Spleen (tissue), 11 donors: ENCODE results near the gene ZNF276. TPM values are rescaled to one million over a fixed set of nuclear protein-coding genes. Genes with fewer than 3 reads are reported as not detected.
"Not testable (repeated sequence)": the region's sequence is repeated elsewhere in the genome, so short reads cannot be mapped to it uniquely, and the experiment has no call there.

Experiments used
- DNase-seq: peaks from one replicate; pipeline ENCODE4 v3.0.0-alpha.2; 2020
- H3K27ac ChIP-seq, 8 donors: fragments of 200-600 bp; sonication (generic) in 7 of 8; 1 replicate in 4 of 8; 2 replicates in 4 of 8; pipeline versions ENCODE4 v1.5.0 to v1.8.0; 2016 to 2021; ENCODE audit warnings: inconsistent platforms in 4 of 8, mild to moderate bottlenecking in 4 of 8, moderate library complexity in 1 of 8
- H3K27me3 ChIP-seq, 7 donors: fragments of 200-600 bp; sonication (generic) in 6 of 7; replicated peaks in 1 of 7; 1 replicate in 4 of 7; 2 replicates in 3 of 7; pipeline versions ENCODE4 v1.5.0 to v1.8.0; 2016 to 2021; ENCODE audit warnings: inconsistent platforms in 3 of 7, mild to moderate bottlenecking in 1 of 7
- H3K36me3 ChIP-seq, 6 donors: fragments of 200-600 bp; sonication (generic) in 5 of 6; 1 replicate in 4 of 6; 2 replicates in 2 of 6; pipeline versions ENCODE4 v1.5.0 to v1.8.0; 2016 to 2021; ENCODE audit warnings: inconsistent platforms in 2 of 6
- H3K4me1 ChIP-seq, 6 donors: fragments of 200-600 bp; sonication (generic) in 5 of 6; 1 replicate in 3 of 6; 2 replicates in 3 of 6; pipeline versions ENCODE4 v1.5.0 to v1.8.0; 2016 to 2021; ENCODE audit warnings: inconsistent platforms in 3 of 6
- H3K4me3 ChIP-seq, 8 donors: fragments of 200-600 bp; sonication (generic) in 7 of 8; 1 replicate in 4 of 8; 2 replicates in 4 of 8; pipeline versions ENCODE4 v1.5.0 to v1.8.0; 2016 to 2021; ENCODE audit warnings: inconsistent platforms in 4 of 8, mild to moderate bottlenecking in 4 of 8, moderate library complexity in 2 of 8
- H3K9me3 ChIP-seq, 8 donors: fragments of 200-600 bp; sonication (generic) in 7 of 8; 1 replicate in 4 of 8; 2 replicates in 4 of 8; pipeline versions ENCODE4 v1.5.0 to v1.8.0; 2016 to 2021; ENCODE audit warnings: inconsistent platforms in 4 of 8
- POLR2A ChIP-seq, 3 donors: fragments of 450-650 bp; IDR thresholded peaks; one replicate each; pipeline ENCODE4 v1.5.1; 2017; ENCODE audit warnings: antibody characterized with exemption in 3 of 3, mild to moderate bottlenecking in 1 of 3
- POLR2AphosphoS5 ChIP-seq, 3 donors: sonication (generic); formaldehyde crosslinking; IDR thresholded peaks; one replicate each; pipeline ENCODE4 v1.5.1; 2017; ENCODE audit warnings: antibody characterized with exemption in 3 of 3
- WGBS, 5 donors: extraction: QIAGEN DNeasy Blood & Tissue Kit in 3 of 5; methylation state at CpG; one replicate each; pipeline versions ENCODE4 v1.1.5 to v1.1.7; 2013 to 2018; 5-methylcytosine and 5-hydroxymethylcytosine counted together
- intact Hi-C: fragments of 100-400 bp; cut with DNase I; formaldehyde crosslinking; loops from one replicate; pipeline ENCODE4 v1.15.0; 2023; ENCODE audit warnings: low total_unique reads
- polyA plus RNA-seq, 3 donors: library from polyadenylated mRNA; stranded (reverse); fragments of 200-250 nt; gene quantifications; one replicate each; pipeline ENCODE4 v1.2.1, GENCODE V29; 2013
- total RNA-seq, 7 donors: library from RNA; depleted of rRNA in 3 of 7; stranded (reverse); fragments of >200 nt in 3 of 7; fragmentation: NEBNext Ultra II Directional in 4 of 7; extraction: Animal tissue kit (Norgen Biotek cat#: 25700) in 4 of 7; gene quantifications; one replicate each; pipeline versions ENCODE4 v1.1.0 to v1.2.1, GENCODE V29; 2016 to 2021
- TF ChIP-seq, protein P1 (sequence below), 11 experiments: fragments of 200-600 bp in 7 of 11; fragments of 450-650 bp in 4 of 11; sonication (generic) in 4 of 11; IDR thresholded peaks in 8 of 11; conservative IDR thresholded peaks in 3 of 11; 1 replicate in 7 of 11; 2 replicates in 4 of 11; pipeline versions ENCODE4 v1.4.0 to v1.8.0; 2016 to 2021; ENCODE audit warnings: antibody characterized with exemption in 11 of 11, inconsistent platforms in 4 of 11, mild to moderate bottlenecking in 1 of 11
- donor health status: healthy with polysubstance abuse.
- donor health status: DM: no; HTN: no; CAD: no; lungs with moderate emphysema.
- donor health status: DM: no; HTN: no; CAD: no.
- donor health status: Bipolar disorder and iron deficiency.
- donor health status: healthy.
- donor health status: DM: no; HTN: no; CAD: no.
- donor health status: DM: yes; HTN: yes; CAD: no.

The ZNF276 gene
- total and polyA plus RNA-seq, 10 donors: 28.9 to 83.7 (median 62.7) TPM

DNA sequence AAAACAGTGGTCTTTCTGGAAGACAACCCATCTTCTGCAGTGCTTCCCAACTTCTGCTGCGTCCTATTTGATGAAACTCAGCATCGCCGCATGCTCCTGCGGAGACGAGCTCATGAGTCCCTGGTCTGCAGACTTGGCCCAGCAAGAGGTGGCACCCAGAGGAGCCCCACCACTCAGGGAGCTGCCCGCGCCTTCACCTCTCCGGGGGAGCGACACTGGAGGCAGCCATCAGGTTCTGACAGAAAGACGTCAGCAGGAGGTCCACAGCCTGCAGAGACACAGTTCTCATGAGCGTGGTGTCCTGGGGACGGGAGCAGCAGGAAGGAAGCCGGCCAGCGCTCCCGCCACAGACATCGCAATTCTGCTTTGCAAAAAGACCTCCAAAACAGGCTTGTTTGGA, 49.0 kb downstream of the ZNF276 start:
- H3K9me3 ChIP-seq: no peaks in the 10 kb centered on the region
- H3K4me3 ChIP-seq: no peak overlapping the region
- 89 to 97% (median 93%) methylated on average over 16 of the region's 16 CpGs for WGBS, 5 donors
- H3K36me3 ChIP-seq: peaks cover 0 to 69% (median 0%) of the 10 kb centered on the region in 6 donors
- H3K27me3 ChIP-seq: no peaks in the 10 kb centered on the region
- DNase-seq: no peak
- no peak overlapping the region for H3K27ac ChIP-seq
- peaks cover 0 to 9% (median 3%) of the 10 kb centered on the region in 6 donors for H3K4me1 ChIP-seq
- TF ChIP-seq POLR2AphosphoS5 (IDR thresholded peaks at IDR 0.05): no peak
- intact Hi-C loops: no loop called here

DNA sequence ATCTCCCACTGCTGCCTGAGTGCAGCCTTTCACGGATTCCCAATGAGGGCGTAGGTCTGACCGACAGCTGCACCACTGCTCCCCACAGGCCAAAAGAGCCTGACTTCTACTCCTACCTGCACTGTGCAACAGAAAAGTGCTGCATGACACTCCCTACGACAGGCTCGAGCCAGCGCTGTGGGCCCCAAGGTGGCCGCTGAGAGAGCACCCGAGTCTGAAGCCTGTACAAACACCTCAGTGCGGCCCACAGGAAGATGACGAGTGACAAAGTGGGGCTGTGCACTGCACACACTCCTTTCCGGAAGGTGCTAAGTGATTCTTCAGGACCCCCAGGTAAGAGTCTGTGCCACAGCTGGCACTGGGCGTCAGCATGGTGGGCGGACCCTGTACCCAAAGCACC, 53.9 kb downstream of the ZNF276 start:
- Histone ChIP-seq H3K9me3 (no peaks in the 10 kb centered on the region), H3K4me1 (no peaks in the 10 kb centered on the region), H3K4me3 (no peak overlapping the region), H3K27ac (no peak overlapping the region), H3K36me3 (peaks cover 0 to 82% (median 0%) of the 10 kb centered on the region in 6 donors), H3K27me3 (no peaks in the 10 kb centered on the region)
- intact Hi-C loops: no loop called here
- no peak for DNase-seq
- no peak for TF ChIP-seq POLR2A (IDR thresholded peaks at IDR 0.05)
- TF ChIP-seq, protein P1, sequence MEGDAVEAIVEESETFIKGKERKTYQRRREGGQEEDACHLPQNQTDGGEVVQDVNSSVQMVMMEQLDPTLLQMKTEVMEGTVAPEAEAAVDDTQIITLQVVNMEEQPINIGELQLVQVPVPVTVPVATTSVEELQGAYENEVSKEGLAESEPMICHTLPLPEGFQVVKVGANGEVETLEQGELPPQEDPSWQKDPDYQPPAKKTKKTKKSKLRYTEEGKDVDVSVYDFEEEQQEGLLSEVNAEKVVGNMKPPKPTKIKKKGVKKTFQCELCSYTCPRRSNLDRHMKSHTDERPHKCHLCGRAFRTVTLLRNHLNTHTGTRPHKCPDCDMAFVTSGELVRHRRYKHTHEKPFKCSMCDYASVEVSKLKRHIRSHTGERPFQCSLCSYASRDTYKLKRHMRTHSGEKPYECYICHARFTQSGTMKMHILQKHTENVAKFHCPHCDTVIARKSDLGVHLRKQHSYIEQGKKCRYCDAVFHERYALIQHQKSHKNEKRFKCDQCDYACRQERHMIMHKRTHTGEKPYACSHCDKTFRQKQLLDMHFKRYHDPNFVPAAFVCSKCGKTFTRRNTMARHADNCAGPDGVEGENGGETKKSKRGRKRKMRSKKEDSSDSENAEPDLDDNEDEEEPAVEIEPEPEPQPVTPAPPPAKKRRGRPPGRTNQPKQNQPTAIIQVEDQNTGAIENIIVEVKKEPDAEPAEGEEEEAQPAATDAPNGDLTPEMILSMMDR (IDR thresholded peaks at IDR 0.05 in 8 of 11, conservative IDR thresholded peaks at IDR 0.05 in 3 of 11): no peak
- no peak for TF ChIP-seq POLR2AphosphoS5 (IDR thresholded peaks at IDR 0.05)
- 90 to 99% (median 97%) methylated on average over 11 to 13 of the region's 13 CpGs for WGBS, 5 donors

DNA sequence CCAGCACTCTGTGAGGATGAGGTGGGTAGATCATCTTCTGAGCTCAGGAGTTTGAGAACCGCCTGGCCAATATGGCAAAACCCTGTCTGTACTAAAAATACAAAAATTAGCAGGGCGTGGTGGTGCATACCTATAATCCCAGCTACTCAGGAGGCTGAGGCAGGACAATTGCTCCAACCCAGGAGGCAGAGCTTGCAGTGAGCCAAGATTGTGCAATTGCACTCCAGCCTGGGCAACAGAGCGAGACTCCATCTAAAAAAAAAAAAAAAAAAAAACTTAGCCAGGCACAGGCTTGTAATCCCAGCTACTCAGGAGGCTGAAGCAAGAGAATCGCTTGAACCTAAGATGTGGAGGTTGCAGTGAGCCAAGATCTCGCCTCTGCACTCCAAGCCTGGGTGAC, 56.9 kb downstream of the ZNF276 start:
- H3K9me3 ChIP-seq, H3K4me3 ChIP-seq, H3K27ac ChIP-seq, intact Hi-C loops, H3K4me1 ChIP-seq, H3K27me3 ChIP-seq, DNase-seq: not testable (repeated sequence)
- H3K36me3 ChIP-seq: peaks cover 0 to 69% (median 0%) of the 10 kb centered on the region in 6 donors
- 92 to 99% (median 94%) methylated on average over 5 of the region's 5 CpGs for WGBS, 5 donors

DNA sequence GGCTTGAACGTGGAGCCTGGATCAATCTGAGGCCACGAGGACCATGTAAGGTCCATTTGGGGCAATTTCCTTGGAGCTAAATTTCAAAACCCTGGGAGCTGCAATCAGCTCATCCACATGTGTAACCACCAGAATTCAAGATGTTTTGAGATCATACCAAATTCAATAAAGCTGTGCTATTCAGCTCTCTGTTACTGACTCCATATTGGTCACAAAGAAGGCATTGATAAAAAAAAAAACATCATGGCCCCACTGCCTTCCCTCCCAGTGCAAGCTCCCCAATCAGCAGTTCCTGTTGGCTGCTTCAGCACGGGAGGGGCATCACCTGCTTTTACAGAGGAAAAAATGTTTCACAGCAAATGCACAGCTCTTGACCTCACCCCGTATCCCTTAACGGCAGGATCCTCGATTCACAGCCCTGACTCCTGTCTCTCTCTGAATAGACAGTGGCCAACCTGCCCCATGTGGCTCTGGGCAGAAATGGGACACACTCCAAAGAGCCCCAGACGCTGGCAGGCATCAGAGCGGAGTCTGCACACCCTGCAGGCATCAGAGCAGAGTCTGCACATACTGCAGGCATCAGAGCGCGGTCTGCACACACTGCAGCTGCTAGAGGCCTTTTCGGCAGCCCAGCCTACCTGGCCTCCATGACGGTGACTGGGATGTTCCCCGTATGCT, 58.0 kb downstream of the ZNF276 start:
- Histone ChIP-seq H3K4me1 (peaks cover 0 to 4% (median under 1%) of the 10 kb centered on the region in 6 donors), H3K4me3 (no peak overlapping the region), H3K9me3 (no peaks in the 10 kb centered on the region), H3K36me3 (peaks cover 0 to 67% (median 0%) of the 10 kb centered on the region in 6 donors), H3K27me3 (no peaks in the 10 kb centered on the region), H3K27ac (no peak overlapping the region)
- WGBS, 5 donors: 90 to 93% (median 92%) methylated on average over 9 to 13 of the region's 13 CpGs
- intact Hi-C loops: no loop called here
- TF ChIP-seq POLR2A (IDR thresholded peaks at IDR 0.05) (no peak), POLR2AphosphoS5 (IDR thresholded peaks at IDR 0.05) (no peak)
- TF ChIP-seq, protein P1 (IDR thresholded peaks at IDR 0.05 in 8 of 11, conservative IDR thresholded peaks at IDR 0.05 in 3 of 11): no peak
- no peak for DNase-seq

DNA sequence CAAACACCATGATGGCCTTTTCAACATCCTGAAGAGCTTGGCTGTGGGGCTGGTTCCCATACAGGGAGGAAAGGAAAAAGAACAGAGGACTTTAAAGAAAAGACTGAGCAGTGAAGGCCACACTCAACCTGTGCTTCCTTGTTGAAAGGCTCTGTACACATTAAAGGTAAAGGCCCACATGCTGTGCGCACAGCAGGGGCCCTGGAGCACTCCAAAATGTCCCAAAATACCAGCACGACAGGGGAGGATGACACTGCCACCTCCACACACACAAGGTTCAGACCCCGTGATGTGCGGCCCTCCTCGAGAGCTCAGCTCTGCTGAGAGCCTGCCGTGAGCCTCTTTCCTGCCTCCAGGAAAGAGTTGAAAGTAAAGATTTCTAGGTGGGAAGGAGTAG, 58.6 kb downstream of the ZNF276 start:
- no peak for DNase-seq
- TF ChIP-seq POLR2AphosphoS5 (IDR thresholded peaks at IDR 0.05) (no peak), POLR2A (IDR thresholded peaks at IDR 0.05) (no peak)
- TF ChIP-seq, protein P1 (IDR thresholded peaks at IDR 0.05 in 8 of 11, conservative IDR thresholded peaks at IDR 0.05 in 3 of 11): no peak
- 93 to 98% (median 94%) methylated on average over 6 of the region's 6 CpGs for WGBS, 5 donors
- intact Hi-C loops: no loop called here
- peaks cover 0 to 70% (median 0%) of the 10 kb centered on the region in 6 donors for H3K36me3 ChIP-seq
- no peaks in the 10 kb centered on the region for H3K9me3 ChIP-seq
- H3K4me1 ChIP-seq: peaks cover 0 to 9% (median 4%) of the 10 kb centered on the region in 6 donors
- H3K27ac ChIP-seq: no peak overlapping the region
- no peak overlapping the region for H3K4me3 ChIP-seq
- H3K27me3 ChIP-seq: no peaks in the 10 kb centered on the region
